Mesenchymal stem cell (in vitro differentiated cells and primary cell): ENCODE results near the gene GGT7. TPM values are rescaled to one million over a fixed set of nuclear protein-coding genes. Genes with fewer than 3 reads are reported as not detected.

Source experiments
- DNase-seq: peaks from one replicate; pipeline ENCODE4 v3.0.0-alpha.2; 2013
- H2AFZ ChIP-seq: one replicate; pipeline ENCODE4 v1.6.1; 2013; ENCODE audit warnings: low read depth, mild to moderate bottlenecking, control low read depth, inconsistent platforms, low read length, moderate library complexity
- H2AK5ac ChIP-seq: 2 replicates; pipeline ENCODE4 v1.6.1; 2013; ENCODE audit warnings: low read length, moderate library complexity, mild to moderate bottlenecking, inconsistent platforms; ENCODE audit not compliant: severe bottlenecking
- H2BK120ac ChIP-seq: one replicate; pipeline ENCODE4 v1.6.1; 2013; ENCODE audit warnings: low read depth, mild to moderate bottlenecking, inconsistent platforms, low read length, moderate library complexity
- H2BK12ac ChIP-seq, 2 experiments: one replicate each; pipeline ENCODE4 v1.6.1; 2013; ENCODE audit warnings: inconsistent platforms in 2 of 2, low read length in 2 of 2, mild to moderate bottlenecking in 2 of 2, moderate library complexity in 2 of 2, control low read depth in 1 of 2
- H2BK15ac ChIP-seq: one replicate; pipeline ENCODE4 v1.6.1; 2013; ENCODE audit warnings: mild to moderate bottlenecking, low read depth, inconsistent platforms; ENCODE audit not compliant: poor library complexity, severe bottlenecking
- H2BK5ac ChIP-seq: 2 replicates; pipeline ENCODE4 v1.6.1; 2013; ENCODE audit warnings: low read depth, mild to moderate bottlenecking, low read length, control low read depth, inconsistent platforms; ENCODE audit not compliant: poor library complexity, severe bottlenecking
- H3K14ac ChIP-seq, 2 experiments: one replicate each; pipeline ENCODE4 v1.6.1; 2013; ENCODE audit warnings: inconsistent platforms in 2 of 2, low read length in 2 of 2, control low read depth in 1 of 2, mild to moderate bottlenecking in 1 of 2, moderate library complexity in 1 of 2
- H3K18ac ChIP-seq, 2 experiments: one replicate each; pipeline ENCODE4 v1.6.1; 2013; ENCODE audit warnings: inconsistent platforms in 2 of 2, low read length in 2 of 2, control low read depth in 1 of 2, low read depth in 1 of 2, mild to moderate bottlenecking in 1 of 2
- H3K23ac ChIP-seq, 2 experiments: one replicate each; pipeline ENCODE4 v1.6.1; 2013; ENCODE audit warnings: inconsistent platforms in 2 of 2, low read length in 2 of 2, mild to moderate bottlenecking in 2 of 2, moderate library complexity in 2 of 2, control low read depth in 1 of 2
- H3K27ac ChIP-seq: 2 replicates; pipeline ENCODE4 v1.5.1; 2013; ENCODE audit warnings: mild to moderate bottlenecking, moderate library complexity, low read length, control low read depth, inconsistent platforms; ENCODE audit not compliant: poor library complexity, severe bottlenecking
- H3K27me3 ChIP-seq, 2 experiments: 2 replicates each; pipeline versions ENCODE4 v1.6.1 to v1.7.0; 2013; ENCODE audit warnings: low read length in 2 of 2, mild to moderate bottlenecking in 2 of 2, moderate library complexity in 2 of 2, control low read depth in 1 of 2, inconsistent platforms in 1 of 2; ENCODE audit not compliant: control insufficient read depth in 1 of 2, insufficient read depth in 1 of 2
- H3K36me3 ChIP-seq, 2 experiments: 2 replicates each; pipeline versions ENCODE4 v1.6.1 to v1.7.0; 2013; ENCODE audit warnings: low read length in 2 of 2, control low read depth in 1 of 2, inconsistent platforms in 1 of 2, low read depth in 1 of 2, mild to moderate bottlenecking in 1 of 2; ENCODE audit not compliant: insufficient read depth in 2 of 2, control insufficient read depth in 1 of 2
- H3K4ac ChIP-seq, 2 experiments: one replicate each; pipeline ENCODE4 v1.6.1; 2013; ENCODE audit warnings: inconsistent platforms in 2 of 2, low read length in 2 of 2, mild to moderate bottlenecking in 2 of 2, moderate library complexity in 2 of 2, control low read depth in 1 of 2, low read depth in 1 of 2
- H3K4me1 ChIP-seq: 2 replicates; pipeline ENCODE4 v1.6.1; 2013; ENCODE audit warnings: low read depth, low read length, control low read depth; ENCODE audit not compliant: control insufficient read depth, insufficient read depth
- H3K4me2 ChIP-seq: 2 replicates; pipeline ENCODE4 v1.6.1; 2013; ENCODE audit warnings: low read length, mild to moderate bottlenecking, inconsistent platforms; ENCODE audit not compliant: poor library complexity, severe bottlenecking
- H3K4me3 ChIP-seq, 2 experiments: 2 replicates each; pipeline versions ENCODE4 v1.5.1 to v1.7.0; 2013; ENCODE audit warnings: low read length in 2 of 2, mild to moderate bottlenecking in 2 of 2, control low read depth in 1 of 2, low read depth in 1 of 2; ENCODE audit not compliant: insufficient read depth in 1 of 2
- H3K79me1 ChIP-seq: replicated peaks from 2 replicates; pipeline ENCODE4 v1.6.1; 2013; ENCODE audit warnings: mild to moderate bottlenecking, control low read depth, low read length, inconsistent platforms; ENCODE audit not compliant: poor library complexity, severe bottlenecking
- H3K9ac ChIP-seq: 2 replicates; pipeline ENCODE4 v1.7.0; 2013; ENCODE audit warnings: mild to moderate bottlenecking, low read length, moderate library complexity
- H3K9me3 ChIP-seq: 2 replicates; pipeline ENCODE4 v1.7.0; 2013; ENCODE audit warnings: mild to moderate bottlenecking, low read length; ENCODE audit not compliant: control insufficient read depth
- H4K8ac ChIP-seq: one replicate; pipeline ENCODE4 v1.6.1; 2013; ENCODE audit warnings: inconsistent platforms, mild to moderate bottlenecking, low read length, moderate library complexity
- H4K91ac ChIP-seq: one replicate; pipeline ENCODE4 v1.6.1; 2013; ENCODE audit warnings: mild to moderate bottlenecking, low read length, inconsistent platforms
- WGBS: methylation state at CpG from one replicate; pipeline ENCODE4 v1.1.7; 2013; ENCODE audit warnings: mixed read lengths; 5-methylcytosine and 5-hydroxymethylcytosine counted together
- polyA plus RNA-seq, 2 experiments: library from polyadenylated mRNA; stranded (reverse); fragments of 200-250 nt; gene quantifications; one replicate each; pipeline ENCODE4 v1.2.3, GENCODE V29; 2013

Gene GGT7
- polyA plus RNA-seq (2013, experiment 1 of 2) = 15.1 TPM
- 14.4 TPM for polyA plus RNA-seq (2013, experiment 2 of 2)

DNA sequence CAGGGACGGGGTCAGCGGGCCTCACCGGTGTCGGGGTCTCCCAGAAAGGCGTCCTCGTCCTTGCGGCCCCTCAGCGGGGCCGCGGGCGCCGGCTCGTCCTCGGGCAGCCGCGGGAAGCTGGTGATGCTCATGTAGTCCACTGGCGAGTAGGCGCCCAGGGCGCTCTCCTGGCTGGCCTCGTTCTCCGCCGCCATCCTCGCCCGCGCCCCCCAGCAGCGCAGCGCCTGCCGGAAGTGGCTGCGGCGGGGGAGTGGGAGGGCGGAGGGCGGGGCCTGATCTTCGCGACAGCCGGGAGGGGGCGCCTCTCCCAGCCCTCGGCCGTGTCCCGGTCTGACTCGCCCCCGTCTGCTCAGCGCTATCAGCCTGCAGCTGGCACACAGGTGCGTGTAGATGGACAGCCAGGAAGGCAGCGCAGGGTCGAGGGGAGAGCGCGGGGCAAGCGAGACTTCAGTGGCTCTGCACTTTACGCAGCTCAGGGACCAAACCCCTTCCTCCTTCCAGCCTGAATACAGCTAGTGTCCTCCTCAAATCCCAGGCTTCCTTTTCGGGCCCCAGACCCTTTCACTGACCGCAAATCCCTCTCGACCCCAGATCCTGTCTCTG is at the start of gene GGT7:
GGT7 (minus strand) TSS at position 235 of the 603 bp plus-strand sequence; CDS start at position 194, 41 bp downstream.
- no peak within 1 kb of the TSS for H2BK12ac ChIP-seq
- peak within 1 kb of the TSS; percentile 92 for H2AFZ ChIP-seq
- 3% methylated on average over 52 of the region's 52 CpGs for WGBS
- H3K9ac ChIP-seq = peak within 1 kb of the TSS; percentile 88
- no peak within 1 kb of the TSS for H3K23ac ChIP-seq
- H2BK120ac ChIP-seq = peak within 1 kb of the TSS; percentile 66
- peaks cover 26% of the 10 kb centered on the region for H3K79me1 ChIP-seq
- no peaks in the 10 kb centered on the region for H3K9me3 ChIP-seq
- no peak within 1 kb of the TSS for H2BK15ac ChIP-seq
- no peaks in the 10 kb centered on the region for H3K27me3 ChIP-seq
- H3K18ac ChIP-seq = peak within 1 kb of the TSS; percentile 71 to 76
- no peak within 1 kb of the TSS for H3K27ac ChIP-seq
- H3K36me3 ChIP-seq = peaks cover 0 to 4% of the 10 kb centered on the region in 2 experiments
- H2AK5ac ChIP-seq = no peak within 1 kb of the TSS
- peak within 1 kb of the TSS; percentile 45 for H4K8ac ChIP-seq
- peak within 1 kb of the TSS in 1 of 2 experiments; percentile 30 for H3K14ac ChIP-seq
- peak within 1 kb of the TSS in 1 of 2 experiments; percentile 35 for H3K4ac ChIP-seq
- H2BK5ac ChIP-seq = no peak within 1 kb of the TSS
- peak within 1 kb of the TSS; percentile 73 for H3K4me2 ChIP-seq
- peak within 1 kb of the TSS; percentile 67 to 94 for H3K4me3 ChIP-seq
- no peak within 1 kb of the TSS for H4K91ac ChIP-seq
- peak; percentile 70 for DNase-seq
- H3K4me1 ChIP-seq = peaks cover 13% of the 10 kb centered on the region

DNA sequence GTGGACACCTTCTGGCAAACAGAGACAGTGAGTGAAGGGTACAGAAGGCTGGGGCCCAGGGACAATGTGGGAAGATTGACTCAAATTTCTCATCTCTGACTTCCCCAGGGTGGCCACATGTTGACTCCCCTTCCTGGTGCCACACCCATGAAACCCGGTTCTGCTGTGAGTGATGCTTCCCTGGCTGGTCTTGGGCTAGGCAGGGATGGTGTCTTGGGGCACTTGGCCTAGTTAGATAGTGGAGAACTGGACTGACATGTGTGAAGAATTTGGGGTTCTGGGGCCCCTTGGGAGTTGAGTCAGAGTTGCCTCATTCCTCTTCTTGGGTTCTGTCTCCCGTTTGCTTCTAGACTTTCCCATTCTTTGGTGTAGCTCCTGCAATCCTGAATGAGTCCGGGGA is 48.8 kb upstream of the GGT7 start:
- DNase-seq = no peak
- H3K27me3 ChIP-seq = no peaks in the 10 kb centered on the region
- 81% methylated on average over 3 of the region's 3 CpGs for WGBS
- H3K23ac ChIP-seq = no peak overlapping the region
- H2AK5ac ChIP-seq = peak overlapping the region; percentile 69
- no peak overlapping the region for H2BK5ac ChIP-seq
- H2BK15ac ChIP-seq = no peak overlapping the region
- no peak overlapping the region for H4K91ac ChIP-seq
- no peaks in the 10 kb centered on the region for H3K9me3 ChIP-seq
- H3K4ac ChIP-seq = no peak overlapping the region
- H3K18ac ChIP-seq = no peak overlapping the region
- H2BK120ac ChIP-seq = no peak overlapping the region
- peaks cover 6% of the 10 kb centered on the region for H3K79me1 ChIP-seq
- H4K8ac ChIP-seq = no peak overlapping the region
- H3K9ac ChIP-seq = no peak overlapping the region
- no peak overlapping the region for H2AFZ ChIP-seq
- H3K4me3 ChIP-seq = peak overlapping the region in 1 of 2 experiments; percentile 9
- H3K4me2 ChIP-seq = no peak overlapping the region
- H3K27ac ChIP-seq = no peak overlapping the region
- H3K4me1 ChIP-seq = peaks cover 6% of the 10 kb centered on the region
- H2BK12ac ChIP-seq = peak overlapping the region in 1 of 2 experiments; percentile 35
- peaks cover 38 to 64% of the 10 kb centered on the region in 2 experiments for H3K36me3 ChIP-seq
- no peak overlapping the region for H3K14ac ChIP-seq

DNA sequence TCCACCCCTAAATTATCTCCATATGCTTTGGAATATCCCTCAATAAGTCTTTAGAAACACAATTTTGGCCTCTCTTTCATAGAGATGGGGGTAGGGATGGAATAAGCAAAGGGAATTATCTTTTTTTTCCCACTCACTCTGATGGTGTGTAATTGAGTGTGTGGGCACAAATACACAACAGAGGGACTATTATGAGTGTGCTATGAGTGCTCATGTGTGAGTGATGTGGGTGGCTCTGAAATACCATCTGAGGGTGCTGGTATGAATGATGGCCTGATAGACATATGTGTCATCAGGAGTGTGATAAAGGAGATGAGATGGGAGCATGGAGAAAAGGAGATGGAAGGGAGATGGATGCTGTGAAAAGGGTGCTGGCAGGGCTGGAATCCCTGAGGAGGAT is 47.4 kb upstream of the GGT7 start:
- Histone ChIP-seq H3K79me1 (peaks cover 9% of the 10 kb centered on the region), H3K4me3 (no peak overlapping the region), H3K9me3 (no peaks in the 10 kb centered on the region), H3K4ac (no peak overlapping the region), H3K18ac (no peak overlapping the region), H2BK12ac (no peak overlapping the region), H3K23ac (no peak overlapping the region), H3K4me2 (no peak overlapping the region), H2BK120ac (no peak overlapping the region), H2BK5ac (no peak overlapping the region), H3K4me1 (peaks cover 4% of the 10 kb centered on the region), H2AK5ac (no peak overlapping the region), H3K14ac (no peak overlapping the region), H3K27me3 (no peaks in the 10 kb centered on the region), H2AFZ (no peak overlapping the region), H3K27ac (no peak overlapping the region), H3K9ac (no peak overlapping the region), H3K36me3 (peaks cover 31 to 58% of the 10 kb centered on the region in 2 experiments), H4K8ac (no peak overlapping the region), H2BK15ac (no peak overlapping the region), H4K91ac (no peak overlapping the region)
- DNase-seq = no peak

DNA sequence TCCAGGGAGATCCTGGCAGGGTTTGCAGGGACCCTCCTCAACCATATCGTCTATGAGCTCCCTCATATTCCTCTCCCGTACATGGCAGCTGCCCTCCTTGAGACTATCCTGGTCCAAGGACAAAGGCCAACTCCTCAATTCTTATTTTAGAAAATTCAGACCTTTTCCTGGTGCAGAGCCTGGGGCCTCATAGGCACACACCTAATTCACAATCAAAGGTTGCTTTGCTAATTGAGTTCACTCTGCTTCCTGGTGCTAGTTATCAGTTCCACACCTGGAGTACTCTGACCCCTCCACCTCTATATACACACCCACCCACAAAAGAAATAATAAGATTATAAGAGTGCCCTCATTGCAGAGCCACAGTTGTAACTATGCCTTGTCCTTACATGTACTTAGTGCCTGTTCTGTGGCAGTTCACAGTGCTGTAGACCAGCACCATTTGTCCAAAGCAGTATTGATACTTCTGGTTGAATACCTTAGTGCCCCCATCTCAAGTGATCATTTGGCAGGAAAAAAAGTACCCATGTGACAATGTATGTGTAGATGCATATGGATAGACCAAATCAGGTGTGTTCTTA is 44.2 kb upstream of the GGT7 start:
- Histone ChIP-seq H3K36me3 (peaks cover 44 to 60% of the 10 kb centered on the region in 2 experiments), H3K9me3 (no peaks in the 10 kb centered on the region), H3K18ac (no peak overlapping the region), H4K91ac (no peak overlapping the region), H2AK5ac (no peak overlapping the region), H3K4ac (no peak overlapping the region), H2BK120ac (no peak overlapping the region), H2AFZ (no peak overlapping the region), H3K4me2 (no peak overlapping the region), H3K9ac (no peak overlapping the region), H4K8ac (no peak overlapping the region), H3K4me3 (no peak overlapping the region), H2BK15ac (no peak overlapping the region), H3K4me1 (no peaks in the 10 kb centered on the region), H2BK5ac (no peak overlapping the region), H3K27ac (no peak overlapping the region), H2BK12ac (no peak overlapping the region), H3K79me1 (peaks cover 12% of the 10 kb centered on the region), H3K23ac (no peak overlapping the region), H3K14ac (no peak overlapping the region), H3K27me3 (no peaks in the 10 kb centered on the region)
- no peak for DNase-seq
- 92% methylated on average over 2 of the region's 2 CpGs for WGBS
